ENCODE results near the gene SLC43A2. TPM values are rescaled to one million over a fixed set of nuclear protein-coding genes. Genes with fewer than 3 reads are reported as not detected.

The SLC43A2 gene
- total and polyA plus RNA-seq, 10 of the 15 experiments (the other 5 are each of a cell fraction or from before 2014, with no cell fraction given) = 0.03 to 14.0 (median 5.3) TPM

DNA sequence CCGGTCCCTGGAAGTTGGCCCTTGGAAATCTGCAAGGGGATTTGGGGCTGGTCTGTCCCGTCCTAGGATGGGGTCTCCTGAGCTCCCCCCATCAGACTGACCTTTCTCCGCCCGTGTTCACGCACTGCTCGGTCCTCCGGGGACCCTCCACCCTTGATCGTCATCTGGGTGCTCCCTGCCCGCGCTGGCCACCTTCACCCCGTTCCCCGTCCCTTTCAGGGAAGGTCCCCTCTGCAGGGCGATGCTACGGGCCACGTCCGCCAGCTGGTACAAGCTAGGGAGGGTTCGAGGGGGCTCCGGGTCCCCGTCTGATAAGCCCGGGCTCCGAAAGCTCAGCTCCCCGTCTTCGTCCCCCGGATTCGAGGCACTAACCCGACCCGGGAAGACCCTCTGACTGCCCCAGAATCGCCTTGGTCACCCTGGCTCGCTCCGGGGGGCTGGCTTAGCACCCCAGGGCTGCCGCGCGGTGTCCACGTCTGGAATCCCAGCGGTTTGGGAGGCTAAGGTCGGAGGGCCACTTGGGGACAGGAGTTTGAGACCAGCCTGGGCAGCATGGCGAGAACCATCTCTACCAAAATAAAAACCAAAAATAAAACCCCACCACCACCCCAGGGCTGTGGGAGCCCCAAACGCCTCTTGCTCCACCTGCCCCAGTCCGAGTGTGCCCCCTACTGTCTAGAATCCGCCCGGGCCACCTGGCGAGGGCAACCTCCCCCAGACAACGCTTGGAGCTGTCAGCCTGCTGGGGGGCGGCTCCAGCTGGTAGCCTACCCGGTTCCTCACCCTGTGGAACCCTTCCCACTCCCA is 1.1 kb upstream of the SLC43A2 start (continued):
- TF ChIP-seq, protein P1, sequence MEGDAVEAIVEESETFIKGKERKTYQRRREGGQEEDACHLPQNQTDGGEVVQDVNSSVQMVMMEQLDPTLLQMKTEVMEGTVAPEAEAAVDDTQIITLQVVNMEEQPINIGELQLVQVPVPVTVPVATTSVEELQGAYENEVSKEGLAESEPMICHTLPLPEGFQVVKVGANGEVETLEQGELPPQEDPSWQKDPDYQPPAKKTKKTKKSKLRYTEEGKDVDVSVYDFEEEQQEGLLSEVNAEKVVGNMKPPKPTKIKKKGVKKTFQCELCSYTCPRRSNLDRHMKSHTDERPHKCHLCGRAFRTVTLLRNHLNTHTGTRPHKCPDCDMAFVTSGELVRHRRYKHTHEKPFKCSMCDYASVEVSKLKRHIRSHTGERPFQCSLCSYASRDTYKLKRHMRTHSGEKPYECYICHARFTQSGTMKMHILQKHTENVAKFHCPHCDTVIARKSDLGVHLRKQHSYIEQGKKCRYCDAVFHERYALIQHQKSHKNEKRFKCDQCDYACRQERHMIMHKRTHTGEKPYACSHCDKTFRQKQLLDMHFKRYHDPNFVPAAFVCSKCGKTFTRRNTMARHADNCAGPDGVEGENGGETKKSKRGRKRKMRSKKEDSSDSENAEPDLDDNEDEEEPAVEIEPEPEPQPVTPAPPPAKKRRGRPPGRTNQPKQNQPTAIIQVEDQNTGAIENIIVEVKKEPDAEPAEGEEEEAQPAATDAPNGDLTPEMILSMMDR (IDR thresholded peaks at IDR 0.05 in 2 of 3, conservative IDR thresholded peaks at IDR 0.05 in 1 of 3; ENCODE audit: control insufficient read depth in 2 of 3, extremely low read depth in 1 of 3, insufficient read depth in 1 of 3, low read depth in 3 of 3, low read length in 3 of 3) = peak; percentile 83 to 91 (median 89)

DNA sequence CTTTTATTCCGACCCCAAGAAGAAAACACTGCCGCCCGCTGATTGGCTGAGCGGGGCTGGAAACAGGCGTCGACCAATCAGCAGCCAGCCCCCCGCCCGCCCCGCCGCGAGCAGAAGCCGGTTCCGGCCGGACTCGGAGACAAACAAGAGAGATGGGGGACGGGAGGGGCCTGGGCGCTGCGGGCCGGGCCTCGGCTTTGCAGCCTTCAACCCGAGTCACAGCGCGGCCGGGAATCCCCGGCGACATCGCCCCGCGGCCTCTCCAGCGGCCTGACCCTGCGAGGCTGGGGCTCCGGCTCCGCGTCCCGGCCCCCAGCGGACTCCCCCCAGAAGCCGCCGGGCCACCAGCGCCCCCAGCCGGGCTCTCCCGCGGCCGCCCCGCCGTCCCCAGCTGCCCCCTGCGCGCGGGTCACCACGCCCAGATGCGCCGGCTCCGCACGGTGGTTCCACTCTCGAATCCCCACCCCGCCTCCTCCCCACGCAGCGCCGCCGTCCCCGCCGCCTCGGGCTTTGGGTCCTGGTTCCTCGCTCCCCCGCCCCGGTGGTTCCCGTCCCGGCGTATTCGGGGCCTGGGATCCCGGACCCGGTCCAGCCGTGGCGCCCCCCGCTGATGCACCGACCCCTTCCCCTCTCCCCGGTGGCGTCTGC is 346 bp upstream of the SLC43A2 start:
- ChIA-PET RAD21 (ENCODE audit: unreplicated experiment) (interaction anchor here (1.0 to 10.0 kb wide), 15 partner anchors 10 to 296 kb away, joined by 3 to 317 read pairs (median 6); partner anchors contain the start of genes INPP5K, PITPNA and RILP), CTCF (interaction anchor here (0.6 to 9.9 kb wide), 24 partner anchors 15 to 549 kb away, joined by 3 to 380 read pairs (median 8); partner anchors contain the start of genes INPP5K and RILP), SMC1A (ENCODE audit: uncharacterized antibody, unreplicated experiment) (interaction anchor here (0.6 to 5.4 kb wide), 12 partner anchors 22 to 268 kb away, joined by 3 to 107 read pairs (median 5); partner anchors contain the start of gene INPP5K), POLR2A (interaction anchor here (0.9 to 6.0 kb wide), 8 partner anchors 13 to 267 kb away, joined by 3 to 56 read pairs (median 6); no protein-coding TSS in a partner anchor)
- no TSS peak for BruUV-seq (replicated peaks)
- in situ Hi-C loops (cut with MboI) = loop anchor here (10.0 kb wide), 1 partner anchor 54 kb away; no protein-coding TSS in a partner anchor
- Histone ChIP-seq H3K4me2 (ENCODE audit: control insufficient read depth, insufficient read depth) (peak overlapping the region; percentile 100), H3K4me3 (peak overlapping the region; percentile 88), H4K20me1 (ENCODE audit: control insufficient read depth, insufficient read depth) (no peaks in the 10 kb centered on the region), H3K27me3 (replicated peaks in 1 of 2; ENCODE audit: control insufficient read depth in 2 of 2, insufficient read depth in 2 of 2, low read length in 1 of 2) (no peaks in the 10 kb centered on the region), H3K36me3 (ENCODE audit: control insufficient read depth in 2 of 2, insufficient read depth in 2 of 2, low read length in 1 of 2) (no peaks in the 10 kb centered on the region), H3K27ac (ENCODE audit: control insufficient read depth, insufficient read depth) (peak overlapping the region; percentile 87), H3K9ac (ENCODE audit: control insufficient read depth, insufficient read depth, low read length) (peak overlapping the region; percentile 66), H3K4me1 (ENCODE audit: control insufficient read depth, insufficient read depth, low read length) (peaks cover 42% of the 10 kb centered on the region), H3K79me2 (ENCODE audit: control insufficient read depth, insufficient read depth, low read length) (peaks cover 6% of the 10 kb centered on the region), H2AFZ (ENCODE audit: control insufficient read depth, low read depth, low read length) (peak overlapping the region; percentile 79), H3K9me3 (replicated peaks; ENCODE audit: control insufficient read depth, insufficient read depth, low read length) (no peaks in the 10 kb centered on the region)
- ATAC-seq (peak; percentile 84), DNase-seq (ENCODE audit: low read depth, low spot score) (no peak), FAIRE-seq (peak; percentile 18)
- under 1% methylated on average over 18 of the region's 77 CpGs for WGBS (ENCODE audit: insufficient coverage, insufficient replicate concordance, low lambda C conversion rate, missing lambda C conversion rate)
- intact Hi-C loops (cut with micrococcal nuclease; ENCODE audit: unreplicated experiment) = loop anchor here (1.0 to 5.0 kb wide), 2 partner anchors 37 to 55 kb away; no protein-coding TSS in a partner anchor
- TF ChIP-seq FOXK2 (IDR thresholded peaks at IDR 0.05) (no peak), SIN3A (IDR thresholded peaks at IDR 0.05; ENCODE audit: low read depth, low read length) (peak; percentile 19), NR2F1 (conservative IDR thresholded peaks at IDR 0.05) (peak; percentile 92), TAF1 (IDR thresholded peaks at IDR 0.05; ENCODE audit: borderline replicate concordance, low read depth, low read length) (0 out of 2 replicates have a peak, but pooled peaks have one; percentile 50), BRCA1 (IDR thresholded peaks at IDR 0.05; ENCODE audit: low read depth, low read length) (no peak), IKZF1 (conservative IDR thresholded peaks at IDR 0.05) (peak; percentile 61; the same call in 1 of the 2 replicates), ZBED1 (IDR thresholded peaks at IDR 0.05; ENCODE audit: borderline replicate concordance) (no peak), TBL1XR1 (IDR thresholded peaks at IDR 0.05; ENCODE audit: low read depth, low read length) (no peak), ZNF207 (IDR thresholded peaks at IDR 0.05; ENCODE audit: borderline replicate concordance) (no peak)
- TF ChIP-seq, protein P2, sequence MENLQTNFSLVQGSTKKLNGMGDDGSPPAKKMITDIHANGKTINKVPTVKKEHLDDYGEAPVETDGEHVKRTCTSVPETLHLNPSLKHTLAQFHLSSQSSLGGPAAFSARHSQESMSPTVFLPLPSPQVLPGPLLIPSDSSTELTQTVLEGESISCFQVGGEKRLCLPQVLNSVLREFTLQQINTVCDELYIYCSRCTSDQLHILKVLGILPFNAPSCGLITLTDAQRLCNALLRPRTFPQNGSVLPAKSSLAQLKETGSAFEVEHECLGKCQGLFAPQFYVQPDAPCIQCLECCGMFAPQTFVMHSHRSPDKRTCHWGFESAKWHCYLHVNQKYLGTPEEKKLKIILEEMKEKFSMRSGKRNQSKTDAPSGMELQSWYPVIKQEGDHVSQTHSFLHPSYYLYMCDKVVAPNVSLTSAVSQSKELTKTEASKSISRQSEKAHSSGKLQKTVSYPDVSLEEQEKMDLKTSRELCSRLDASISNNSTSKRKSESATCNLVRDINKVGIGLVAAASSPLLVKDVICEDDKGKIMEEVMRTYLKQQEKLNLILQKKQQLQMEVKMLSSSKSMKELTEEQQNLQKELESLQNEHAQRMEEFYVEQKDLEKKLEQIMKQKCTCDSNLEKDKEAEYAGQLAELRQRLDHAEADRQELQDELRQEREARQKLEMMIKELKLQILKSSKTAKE (IDR thresholded peaks at IDR 0.05; ENCODE audit: low read depth, poor library complexity, severe bottlenecking) = no peak
- TF ChIP-seq, protein P3, sequence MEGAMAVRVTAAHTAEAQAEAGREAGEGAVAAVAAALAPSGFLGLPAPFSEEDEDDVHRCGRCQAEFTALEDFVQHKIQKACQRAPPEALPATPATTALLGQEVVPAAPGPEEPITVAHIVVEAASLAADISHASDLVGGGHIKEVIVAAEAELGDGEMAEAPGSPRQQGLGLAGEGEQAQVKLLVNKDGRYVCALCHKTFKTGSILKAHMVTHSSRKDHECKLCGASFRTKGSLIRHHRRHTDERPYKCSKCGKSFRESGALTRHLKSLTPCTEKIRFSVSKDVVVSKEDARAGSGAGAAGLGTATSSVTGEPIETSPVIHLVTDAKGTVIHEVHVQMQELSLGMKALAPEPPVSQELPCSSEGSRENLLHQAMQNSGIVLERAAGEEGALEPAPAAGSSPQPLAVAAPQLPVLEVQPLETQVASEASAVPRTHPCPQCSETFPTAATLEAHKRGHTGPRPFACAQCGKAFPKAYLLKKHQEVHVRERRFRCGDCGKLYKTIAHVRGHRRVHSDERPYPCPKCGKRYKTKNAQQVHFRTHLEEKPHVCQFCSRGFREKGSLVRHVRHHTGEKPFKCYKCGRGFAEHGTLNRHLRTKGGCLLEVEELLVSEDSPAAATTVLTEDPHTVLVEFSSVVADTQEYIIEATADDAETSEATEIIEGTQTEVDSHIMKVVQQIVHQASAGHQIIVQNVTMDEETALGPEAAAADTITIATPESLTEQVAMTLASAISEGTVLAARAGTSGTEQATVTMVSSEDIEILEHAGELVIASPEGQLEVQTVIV (IDR thresholded peaks at IDR 0.05; ENCODE audit: borderline replicate concordance, partially characterized antibody) = no peak

Measured in GM12878 (cell line).